ENCODE measurements around the gene ZDHHC19. TPM values are rescaled to one million over a fixed set of nuclear protein-coding genes. Genes with fewer than 3 reads are reported as not detected.

ZDHHC19 gene
- total RNA-seq, 3 donors from 2014 or later: not detected

DNA sequence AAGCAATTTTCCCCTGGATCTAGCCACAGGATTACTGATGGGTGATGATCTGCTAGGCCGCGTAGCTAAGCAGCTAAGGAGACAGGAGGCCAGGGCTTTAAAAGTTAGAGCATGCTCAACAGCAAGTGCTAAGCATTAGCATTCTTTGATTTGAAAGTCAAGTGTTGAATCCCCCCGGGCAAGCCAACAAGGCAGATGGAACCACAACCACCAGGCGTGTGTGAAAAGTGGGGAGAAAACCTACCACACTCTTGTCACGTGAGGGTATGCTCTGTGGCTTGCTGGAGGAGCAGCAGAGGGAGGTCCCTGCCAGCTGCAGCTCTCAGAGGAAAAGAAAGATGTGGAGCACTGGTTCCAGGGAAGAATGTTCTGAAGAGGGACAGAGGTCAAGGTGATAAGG, 26.0 kb upstream of the ZDHHC19 start:
- no peaks in the 10 kb centered on the region for H3K36me3 ChIP-seq

DNA sequence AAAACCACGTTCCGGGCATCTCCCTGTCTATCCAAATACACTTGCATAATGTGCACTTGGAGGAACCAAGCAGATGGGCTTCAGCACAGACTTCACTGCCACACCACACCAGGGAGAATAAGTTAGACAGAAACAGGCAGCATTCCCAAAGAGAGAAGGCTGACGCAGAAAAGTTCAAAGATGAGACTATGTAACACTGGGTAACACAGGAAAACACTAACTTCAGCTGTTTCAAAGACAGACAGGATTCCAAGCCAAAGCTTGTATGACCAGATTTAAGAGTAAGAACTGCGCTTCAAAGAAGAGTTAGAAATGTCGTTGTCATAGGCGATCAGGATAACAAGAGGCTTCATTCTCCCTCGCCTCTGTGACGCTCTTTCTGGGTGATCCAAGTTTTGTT, 25.0 kb upstream of the ZDHHC19 start:
- Histone ChIP-seq H3K4me3 (no peak overlapping the region), H3K27ac (peak overlapping the region in 1 of 2 donors; percentile 36), H3K4me1 (no peaks in the 10 kb centered on the region), H3K27me3 (no peaks in the 10 kb centered on the region), H3K36me3 (no peaks in the 10 kb centered on the region), H3K9me3 (no peaks in the 10 kb centered on the region)
- DNase-seq (ENCODE audit: low spot score in 2 of 2): no peak
- intact Hi-C loops (cut with DNase I; ENCODE audit: low total_unique reads): no loop called here
- TF ChIP-seq, protein P1, sequence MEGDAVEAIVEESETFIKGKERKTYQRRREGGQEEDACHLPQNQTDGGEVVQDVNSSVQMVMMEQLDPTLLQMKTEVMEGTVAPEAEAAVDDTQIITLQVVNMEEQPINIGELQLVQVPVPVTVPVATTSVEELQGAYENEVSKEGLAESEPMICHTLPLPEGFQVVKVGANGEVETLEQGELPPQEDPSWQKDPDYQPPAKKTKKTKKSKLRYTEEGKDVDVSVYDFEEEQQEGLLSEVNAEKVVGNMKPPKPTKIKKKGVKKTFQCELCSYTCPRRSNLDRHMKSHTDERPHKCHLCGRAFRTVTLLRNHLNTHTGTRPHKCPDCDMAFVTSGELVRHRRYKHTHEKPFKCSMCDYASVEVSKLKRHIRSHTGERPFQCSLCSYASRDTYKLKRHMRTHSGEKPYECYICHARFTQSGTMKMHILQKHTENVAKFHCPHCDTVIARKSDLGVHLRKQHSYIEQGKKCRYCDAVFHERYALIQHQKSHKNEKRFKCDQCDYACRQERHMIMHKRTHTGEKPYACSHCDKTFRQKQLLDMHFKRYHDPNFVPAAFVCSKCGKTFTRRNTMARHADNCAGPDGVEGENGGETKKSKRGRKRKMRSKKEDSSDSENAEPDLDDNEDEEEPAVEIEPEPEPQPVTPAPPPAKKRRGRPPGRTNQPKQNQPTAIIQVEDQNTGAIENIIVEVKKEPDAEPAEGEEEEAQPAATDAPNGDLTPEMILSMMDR (IDR thresholded peaks at IDR 0.05): no peak
- no peak for TF ChIP-seq POLR2AphosphoS5 (IDR thresholded peaks at IDR 0.05)
- TF ChIP-seq POLR2A (IDR thresholded peaks at IDR 0.05): no peak

More for the DNA sequence above, 26.0 kb upstream of the ZDHHC19 start:
- intact Hi-C loops (cut with DNase I; ENCODE audit: low total_unique reads): no loop called here
- H3K27me3 ChIP-seq: no peaks in the 10 kb centered on the region
- H3K4me1 ChIP-seq: no peaks in the 10 kb centered on the region
- TF ChIP-seq POLR2AphosphoS5 (IDR thresholded peaks at IDR 0.05) (no peak), POLR2A (IDR thresholded peaks at IDR 0.05) (no peak)
- TF ChIP-seq, protein P1 (IDR thresholded peaks at IDR 0.05): no peak
- H3K27ac ChIP-seq: no peak overlapping the region
- no peak overlapping the region for H3K4me3 ChIP-seq
- no peaks in the 10 kb centered on the region for H3K9me3 ChIP-seq
- DNase-seq (ENCODE audit: low spot score in 2 of 2): no peak

DNA sequence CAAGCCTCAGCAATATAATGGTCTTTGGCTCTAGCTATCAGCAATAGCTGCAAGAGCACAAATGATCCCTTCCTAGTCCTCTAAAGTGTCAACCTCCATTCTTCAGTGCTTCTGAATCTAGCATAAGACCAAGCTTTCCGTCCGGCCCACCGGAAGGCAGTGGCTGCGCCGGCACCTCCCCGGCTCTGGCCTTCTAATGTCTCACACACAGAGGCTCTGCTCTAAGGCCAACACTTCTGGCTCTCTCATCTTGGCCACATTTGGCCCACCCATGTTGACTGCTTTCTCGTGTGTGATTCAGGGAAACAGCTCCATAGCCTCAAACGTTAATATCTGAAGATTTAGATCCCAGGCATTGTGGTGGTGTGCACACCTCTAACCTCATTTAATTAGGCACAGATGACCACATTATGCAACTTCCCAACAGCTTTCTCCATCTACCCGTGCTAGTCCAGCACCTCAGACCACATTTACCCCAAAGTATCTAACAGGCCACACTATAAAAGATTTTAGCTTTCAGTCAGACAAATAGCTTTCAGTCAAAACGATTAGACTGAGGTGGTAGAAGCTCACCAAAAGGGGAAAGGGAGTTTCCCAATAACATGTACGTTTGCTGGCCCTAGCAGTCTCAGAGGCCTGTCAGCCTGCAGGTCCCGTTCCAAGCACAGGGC, 24.4 kb upstream of the ZDHHC19 start:
- Histone ChIP-seq H3K36me3 (no peaks in the 10 kb centered on the region), H3K27ac (peak overlapping the region in 1 of 2 donors; percentile 36), H3K4me1 (no peaks in the 10 kb centered on the region), H3K9me3 (no peaks in the 10 kb centered on the region), H3K27me3 (no peaks in the 10 kb centered on the region), H3K4me3 (no peak overlapping the region)
- intact Hi-C loops (cut with DNase I; ENCODE audit: low total_unique reads): no loop called here
- TF ChIP-seq, protein P1 (IDR thresholded peaks at IDR 0.05): no peak
- TF ChIP-seq POLR2AphosphoS5 (IDR thresholded peaks at IDR 0.05) (no peak), POLR2A (IDR thresholded peaks at IDR 0.05) (no peak)
- DNase-seq (ENCODE audit: low spot score in 2 of 2): no peak

DNA sequence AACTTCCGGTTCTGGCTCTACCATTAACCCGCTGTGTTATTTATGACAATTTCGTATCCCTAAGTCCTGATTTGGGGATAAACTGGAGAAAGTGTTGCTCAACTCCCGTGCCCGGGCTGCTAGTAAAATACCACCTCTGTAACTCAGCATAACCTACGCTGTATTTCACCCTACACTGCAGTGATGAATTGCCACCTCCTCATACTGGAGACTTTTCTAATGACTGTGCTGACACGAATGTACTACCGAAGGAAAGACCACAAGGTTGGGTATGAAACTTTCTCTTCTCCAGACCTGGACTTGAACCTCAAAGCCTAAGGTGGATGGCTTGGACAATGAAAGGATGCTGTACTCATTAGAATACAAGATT, 21.7 kb upstream of the ZDHHC19 start:
- H3K4me1 ChIP-seq: no peaks in the 10 kb centered on the region
- intact Hi-C loops (cut with DNase I; ENCODE audit: low total_unique reads): no loop called here
- no peak overlapping the region for H3K4me3 ChIP-seq
- no peak for DNase-seq (ENCODE audit: low spot score in 2 of 2)
- H3K36me3 ChIP-seq: no peaks in the 10 kb centered on the region
- H3K27ac ChIP-seq: no peak overlapping the region
- no peaks in the 10 kb centered on the region for H3K27me3 ChIP-seq
- TF ChIP-seq, protein P1 (IDR thresholded peaks at IDR 0.05): no peak
- TF ChIP-seq POLR2AphosphoS5 (IDR thresholded peaks at IDR 0.05): no peak
- TF ChIP-seq POLR2A (IDR thresholded peaks at IDR 0.05): no peak
- no peaks in the 10 kb centered on the region for H3K9me3 ChIP-seq

DNA sequence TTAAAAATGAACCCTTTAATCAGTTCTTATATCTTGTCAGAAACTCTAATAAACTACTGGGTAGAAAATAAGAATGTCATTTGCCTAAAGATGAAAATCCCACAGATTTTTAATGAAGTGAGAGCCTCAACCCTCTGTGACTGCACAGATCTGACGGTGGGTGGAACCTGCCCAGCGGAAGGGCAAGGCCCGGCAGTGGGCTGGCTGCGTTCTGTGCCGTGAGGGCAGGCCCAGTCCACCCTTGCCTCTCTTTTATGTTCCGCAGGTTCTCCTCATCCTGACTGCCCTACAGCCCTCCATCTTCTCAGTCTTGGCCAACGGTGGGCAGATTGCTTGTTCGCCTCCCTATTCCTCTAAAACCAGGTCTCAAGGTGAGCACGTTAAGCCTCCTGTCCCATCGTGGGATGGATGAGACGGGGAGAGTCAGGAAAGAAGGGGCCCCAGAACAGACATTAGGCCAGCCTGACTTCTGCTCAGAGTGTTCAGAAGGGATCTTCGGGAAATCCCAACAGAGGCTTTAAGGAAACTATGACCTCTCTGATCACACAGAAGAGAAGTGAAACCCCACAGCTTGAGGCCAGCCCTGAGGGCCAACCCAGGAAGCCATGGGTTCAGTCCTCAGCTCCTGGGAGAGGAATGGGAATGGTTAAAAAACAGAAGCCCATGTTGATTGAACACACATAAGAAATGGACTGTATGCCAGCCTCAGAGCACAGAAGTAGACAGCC, 21.1 kb upstream of the ZDHHC19 start:
- Histone ChIP-seq H3K4me3 (no peak overlapping the region), H3K36me3 (no peaks in the 10 kb centered on the region), H3K4me1 (no peaks in the 10 kb centered on the region), H3K9me3 (no peaks in the 10 kb centered on the region), H3K27me3 (no peaks in the 10 kb centered on the region), H3K27ac (no peak overlapping the region)
- no peak for TF ChIP-seq POLR2AphosphoS5 (IDR thresholded peaks at IDR 0.05)
- no peak for TF ChIP-seq POLR2A (IDR thresholded peaks at IDR 0.05)
- TF ChIP-seq, protein P1 (IDR thresholded peaks at IDR 0.05): no peak
- no peak for DNase-seq (ENCODE audit: low spot score in 2 of 2)
- intact Hi-C loops (cut with DNase I; ENCODE audit: low total_unique reads): no loop called here
